Hepatocyte (in vitro differentiated cells): ENCODE results near the gene MVB12B.

Experiments
- CTCF ChIP-seq: fragments of 200-600 bp; sonication (generic); IDR thresholded peaks from 2 replicates; pipeline ENCODE4 v1.5.1; 2016; ENCODE audit warnings: antibody characterized with exemption, mild to moderate bottlenecking; ENCODE audit not compliant: poor library complexity
- EZH2 ChIP-seq: fragments of 200-600 bp; sonication (generic); IDR thresholded peaks from 2 replicates; pipeline ENCODE4 v1.6.1; 2016; ENCODE audit warnings: antibody characterized with exemption, mild to moderate bottlenecking, borderline replicate concordance
- EZH2phosphoT487 ChIP-seq: fragments of 200-600 bp; sonication (generic); IDR thresholded peaks from one replicate; pipeline ENCODE4 v1.6.1; 2018; ENCODE audit warnings: antibody characterized with exemption, mild to moderate bottlenecking, low read depth, moderate library complexity; ENCODE audit not compliant: unreplicated experiment, severe bottlenecking

- TF ChIP-seq CTCF: no peak
- no peak for TF ChIP-seq EZH2
- TF ChIP-seq EZH2phosphoT487: no peak
Measured at GRCh38 chr9:126459965-126460843, 133.6 kb downstream of the MVB12B start.
